ENCODE results near the gene ITGB6. TPM values are rescaled to one million over a fixed set of nuclear protein-coding genes. Genes with fewer than 3 reads are reported as not detected.

Gene ITGB6
- total and polyA plus RNA-seq, 2 of the 8 experiments (the other 6 are each of a cell fraction or from before 2014, with no cell fraction given), result not detected

DNA sequence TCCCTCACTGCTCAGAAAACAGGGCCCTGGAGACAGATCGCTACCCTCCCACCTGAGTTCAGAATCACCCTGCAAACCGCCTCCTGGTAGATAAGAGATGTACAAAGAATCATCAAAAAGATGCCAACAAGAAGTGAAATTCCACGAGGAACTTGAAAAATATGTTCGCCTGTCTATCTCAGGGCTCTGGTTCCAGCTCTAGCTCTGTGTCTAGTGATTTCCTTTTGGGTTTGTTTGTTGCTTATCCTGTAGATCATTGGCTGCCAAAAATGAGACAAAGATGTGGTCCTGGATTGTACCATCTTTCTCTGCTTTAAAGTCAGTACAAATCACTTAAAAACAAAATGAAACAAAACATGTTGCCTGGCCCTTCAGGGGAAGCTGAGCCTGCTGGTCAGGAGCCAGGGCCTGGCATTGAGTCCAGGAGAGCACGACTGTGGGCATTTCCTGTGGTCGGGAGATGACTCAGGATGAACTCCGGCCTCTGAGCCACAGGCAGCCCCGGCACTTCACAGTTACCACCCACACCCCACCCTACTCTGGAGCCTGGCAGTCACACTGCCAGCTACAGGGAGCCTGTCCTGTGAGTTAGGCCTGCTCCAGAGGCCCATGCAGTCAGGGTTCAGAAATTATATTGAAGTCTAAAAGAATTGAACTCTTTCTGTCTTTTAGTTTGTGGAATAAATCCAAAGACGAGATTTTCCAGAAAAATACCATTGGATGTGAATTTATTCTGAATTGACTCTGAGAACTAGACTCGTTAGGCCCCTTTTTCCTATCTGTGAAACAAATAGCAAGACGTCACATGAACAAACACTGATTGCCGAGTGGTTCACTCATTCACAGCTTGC is 8.0 kb upstream of the ITGB6 start (continued):
- TF ChIP-seq GABPA (IDR thresholded peaks at IDR 0.05; ENCODE audit: borderline replicate concordance, insufficient read depth, low read length) (no peak), CREB1 (IDR thresholded peaks at IDR 0.05) (no peak)

Measured in H1 (cell line).